ENCODE measurements around the gene PDE4A. TPM values are rescaled to one million over a fixed set of nuclear protein-coding genes. Genes with fewer than 3 reads are reported as not detected.

PDE4A gene
- polyA plus RNA-seq, 3 donors: 4.7 to 14.8 (median 5.8) TPM

DNA sequence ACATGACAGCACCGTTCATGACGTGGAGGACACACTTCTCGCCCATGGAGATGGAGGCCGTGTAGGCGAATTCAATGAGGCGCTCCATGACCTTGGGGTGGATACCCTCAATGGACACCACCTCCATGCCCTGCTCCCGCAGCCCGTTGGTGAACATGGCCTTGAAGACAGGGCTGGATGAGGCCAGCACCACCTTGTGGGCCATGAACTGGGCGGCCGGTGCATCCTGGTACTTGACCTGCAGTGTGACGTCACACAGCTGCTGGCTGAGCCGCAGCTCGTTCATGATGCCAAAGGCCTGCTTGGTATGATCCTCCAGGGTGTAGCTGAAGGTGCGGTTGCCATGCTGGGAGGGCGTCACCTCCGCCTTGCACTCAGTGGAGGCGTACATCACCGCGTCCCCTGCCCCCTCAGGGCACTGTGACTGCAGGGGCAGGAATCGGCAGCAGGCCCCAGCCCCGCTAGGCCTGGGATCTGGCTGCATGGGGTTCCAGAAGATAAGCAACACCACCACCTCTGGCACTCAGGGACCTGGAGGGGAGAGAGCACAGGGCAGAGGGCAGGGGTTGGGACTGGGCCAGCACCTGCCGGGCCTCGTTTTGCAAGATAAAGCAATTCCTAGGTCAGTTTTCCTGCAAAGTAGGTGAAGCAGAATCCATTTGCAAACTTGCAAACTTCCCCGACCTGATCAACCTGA is 79.4 kb downstream of the PDE4A start:
- Histone ChIP-seq H3K27me3 (ENCODE audit: control insufficient read depth in 2 of 2, insufficient read depth in 2 of 2, low read length in 2 of 2) (no peaks in the 10 kb centered on the region), H3K36me3 (replicated peaks in 1 of 2; ENCODE audit: control insufficient read depth in 1 of 2, insufficient read depth in 2 of 2, low read length in 2 of 2) (peaks cover 40 to 56% of the 10 kb centered on the region in 2 donors), H3K4me1 (ENCODE audit: control insufficient read depth in 1 of 2, insufficient read depth in 2 of 2, low read length in 2 of 2) (peaks cover 12 to 28% of the 10 kb centered on the region in 2 donors), H3K9ac (ENCODE audit: insufficient read depth, low read length, poor library complexity, severe bottlenecking) (no peak overlapping the region), H2AFZ (ENCODE audit: insufficient read depth, low read depth, low read length, poor library complexity, severe bottlenecking) (no peak overlapping the region), H3K4me2 (replicated peaks; ENCODE audit: extremely low read depth, low read length, poor library complexity, severe bottlenecking) (no peak overlapping the region), H3K4me3 (replicated peaks in 1 of 3; ENCODE audit: low read depth in 2 of 3, low read length in 3 of 3) (no peak overlapping the region), H3K27ac (ENCODE audit: low read depth in 1 of 2, low read length in 2 of 2) (peak overlapping the region in 1 of 2 donors; percentile 26), H4K20me1 (ENCODE audit: insufficient read depth, low read length) (peaks cover 31% of the 10 kb centered on the region), H3K9me3 (replicated peaks in 1 of 2; ENCODE audit: control insufficient read depth in 1 of 2, insufficient read depth in 1 of 2, low read length in 2 of 2) (no peaks in the 10 kb centered on the region), H3K79me2 (ENCODE audit: insufficient read depth, low read length) (peaks cover 83% of the 10 kb centered on the region)
- WGBS (ENCODE audit: insufficient coverage): 96% methylated on average over 23 of the region's 24 CpGs
- DNase-seq: no peak
- Mint-ChIP-seq H3K27ac (peak overlapping the region in 2 of 7 donors; percentile 43 to 58), H3K4me3 (no peak overlapping the region), H3K36me3 (peaks cover 33 to 52% of the 10 kb centered on the region in 2 donors), H3K9me3 (no peaks in the 10 kb centered on the region), H3K27me3 (ENCODE audit: low read depth in 3 of 3) (peaks cover 0 to 4% (median 2%) of the 10 kb centered on the region in 3 donors), H3K4me1 (peaks cover 26% of the 10 kb centered on the region)
- TF ChIP-seq, protein P1, sequence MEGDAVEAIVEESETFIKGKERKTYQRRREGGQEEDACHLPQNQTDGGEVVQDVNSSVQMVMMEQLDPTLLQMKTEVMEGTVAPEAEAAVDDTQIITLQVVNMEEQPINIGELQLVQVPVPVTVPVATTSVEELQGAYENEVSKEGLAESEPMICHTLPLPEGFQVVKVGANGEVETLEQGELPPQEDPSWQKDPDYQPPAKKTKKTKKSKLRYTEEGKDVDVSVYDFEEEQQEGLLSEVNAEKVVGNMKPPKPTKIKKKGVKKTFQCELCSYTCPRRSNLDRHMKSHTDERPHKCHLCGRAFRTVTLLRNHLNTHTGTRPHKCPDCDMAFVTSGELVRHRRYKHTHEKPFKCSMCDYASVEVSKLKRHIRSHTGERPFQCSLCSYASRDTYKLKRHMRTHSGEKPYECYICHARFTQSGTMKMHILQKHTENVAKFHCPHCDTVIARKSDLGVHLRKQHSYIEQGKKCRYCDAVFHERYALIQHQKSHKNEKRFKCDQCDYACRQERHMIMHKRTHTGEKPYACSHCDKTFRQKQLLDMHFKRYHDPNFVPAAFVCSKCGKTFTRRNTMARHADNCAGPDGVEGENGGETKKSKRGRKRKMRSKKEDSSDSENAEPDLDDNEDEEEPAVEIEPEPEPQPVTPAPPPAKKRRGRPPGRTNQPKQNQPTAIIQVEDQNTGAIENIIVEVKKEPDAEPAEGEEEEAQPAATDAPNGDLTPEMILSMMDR (IDR thresholded peaks at IDR 0.05): no peak
- intact Hi-C loops (cut with micrococcal nuclease): loop anchor here (5.0 to 10.0 kb wide), 3 partner anchors 195 to 565 kb away; partner anchors contain the start of gene OLFM2 (in 1 of the 2)

DNA sequence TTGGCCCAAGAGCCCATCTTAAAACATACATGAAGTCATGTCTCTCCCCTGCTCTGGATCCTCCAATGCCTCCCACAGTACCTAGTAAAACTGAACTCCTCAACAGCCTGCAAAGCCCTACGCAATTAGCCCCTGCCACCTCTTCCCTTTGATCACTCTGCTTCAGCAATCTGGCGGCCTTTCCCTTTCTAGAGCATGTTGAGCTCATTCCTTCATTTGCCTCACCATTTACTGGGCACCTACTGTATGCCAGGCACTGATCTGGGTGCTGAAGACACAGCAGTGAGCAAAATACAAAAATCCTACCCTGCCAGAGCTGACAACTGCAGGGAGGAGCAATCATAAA is 79.9 kb downstream of the PDE4A start:
- H2AFZ ChIP-seq (ENCODE audit: insufficient read depth, low read depth, low read length, poor library complexity, severe bottlenecking): no peak overlapping the region
- no peak overlapping the region for H3K4me3 Mint-ChIP-seq
- no peaks in the 10 kb centered on the region for H3K27me3 ChIP-seq (ENCODE audit: control insufficient read depth in 2 of 2, insufficient read depth in 2 of 2, low read length in 2 of 2)
- WGBS (ENCODE audit: insufficient coverage): 100% methylated on average over 2 of the region's 2 CpGs
- H3K27me3 Mint-ChIP-seq (ENCODE audit: low read depth in 3 of 3): peaks cover 0 to 4% (median 2%) of the 10 kb centered on the region in 3 donors
- H3K9me3 Mint-ChIP-seq: no peaks in the 10 kb centered on the region
- H3K79me2 ChIP-seq (ENCODE audit: insufficient read depth, low read length): peaks cover 78% of the 10 kb centered on the region
- no peak for DNase-seq
- H3K27ac Mint-ChIP-seq: peak overlapping the region in 5 of 7 donors; percentile 9 to 57 (median 30)
- H3K4me1 ChIP-seq (ENCODE audit: control insufficient read depth in 1 of 2, insufficient read depth in 2 of 2, low read length in 2 of 2): peaks cover 12 to 28% of the 10 kb centered on the region in 2 donors
- H3K36me3 ChIP-seq (replicated peaks in 1 of 2; ENCODE audit: control insufficient read depth in 1 of 2, insufficient read depth in 2 of 2, low read length in 2 of 2): peaks cover 36 to 51% of the 10 kb centered on the region in 2 donors
- TF ChIP-seq, protein P1 (IDR thresholded peaks at IDR 0.05): no peak
- H3K36me3 Mint-ChIP-seq: peaks cover 28 to 47% of the 10 kb centered on the region in 2 donors
- H3K9me3 ChIP-seq (replicated peaks in 1 of 2; ENCODE audit: control insufficient read depth in 1 of 2, insufficient read depth in 1 of 2, low read length in 2 of 2): no peaks in the 10 kb centered on the region
- H3K27ac ChIP-seq (ENCODE audit: low read depth in 1 of 2, low read length in 2 of 2): no peak overlapping the region
- no peak overlapping the region for H3K4me2 ChIP-seq (replicated peaks; ENCODE audit: extremely low read depth, low read length, poor library complexity, severe bottlenecking)
- H4K20me1 ChIP-seq (ENCODE audit: insufficient read depth, low read length): peaks cover 31% of the 10 kb centered on the region
- H3K4me3 ChIP-seq (replicated peaks in 1 of 3; ENCODE audit: low read depth in 2 of 3, low read length in 3 of 3): no peak overlapping the region
- H3K4me1 Mint-ChIP-seq: peaks cover 26% of the 10 kb centered on the region
- intact Hi-C loops (cut with micrococcal nuclease): loop anchor here (5.0 to 10.0 kb wide), 3 partner anchors 195 to 565 kb away; partner anchors contain the start of gene OLFM2 (in 1 of the 2)
- H3K9ac ChIP-seq (ENCODE audit: insufficient read depth, low read length, poor library complexity, severe bottlenecking): no peak overlapping the region
